AG08395 (cell line): ENCODE data around the gene KRT80.
A peak's percentile ranks its signal among the peaks of the same experiment; 100 is the strongest.

Source experiments
- DNase-seq: peaks from one replicate; pipeline ENCODE4 v3.0.0; 2012; ENCODE audit warnings: mixed read lengths, low spot score

The KRT80 gene

GRCh38 chr12:52152905-52153317, 38.9 kb downstream of the KRT80 start:
- DNase-seq = no peak

GRCh38 chr12:52151837-52152783, 39.7 kb downstream of the KRT80 start:
- peak; percentile 77 for DNase-seq

- DNase-seq = no peak
Observed at GRCh38 chr12:52151153-52151836, 40.5 kb downstream of the KRT80 start.

GRCh38 chr12:52149651-52150241, 42.1 kb downstream of the KRT80 start:
- DNase-seq = no peak

GRCh38 chr12:52149182-52149641, 42.6 kb downstream of the KRT80 start:
- DNase-seq = no peak

- no peak for DNase-seq
Observed at GRCh38 chr12:52148464-52149181, 43.2 kb downstream of the KRT80 start.

- no peak for DNase-seq
Observed at GRCh38 chr12:52147964-52148463, 43.8 kb downstream of the KRT80 start.

GRCh38 chr12:52147367-52147963, 44.3 kb downstream of the KRT80 start:
- DNase-seq = peak; percentile 98

GRCh38 chr12:52146822-52147366, 44.9 kb downstream of the KRT80 start:
- no peak for DNase-seq

- DNase-seq = no peak
Observed at GRCh38 chr12:52146089-52146821, 45.6 kb downstream of the KRT80 start.

- DNase-seq = no peak
Observed at GRCh38 chr12:52145228-52146088, 46.4 kb downstream of the KRT80 start.

- DNase-seq = no peak
Observed at GRCh38 chr12:52144512-52145227, 47.1 kb downstream of the KRT80 start.

- no peak for DNase-seq
Observed at GRCh38 chr12:52142431-52142830, 49.4 kb downstream of the KRT80 start.

GRCh38 chr12:52141875-52142274, 49.9 kb downstream of the KRT80 start:
- no peak for DNase-seq

- DNase-seq = no peak
Observed at GRCh38 chr12:52141306-52141705, 50.5 kb downstream of the KRT80 start.

GRCh38 chr12:52139579-52140062, 52.2 kb downstream of the KRT80 start:
- peak; percentile 50 for DNase-seq

- DNase-seq = no peak
Observed at GRCh38 chr12:52139147-52139546, 52.7 kb downstream of the KRT80 start.

GRCh38 chr12:52137746-52138145, 54.1 kb downstream of the KRT80 start:
- DNase-seq = no peak

GRCh38 chr12:52132754-52133161, 59.1 kb downstream of the KRT80 start:
- no peak for DNase-seq
